HG03135 (cell line): ENCODE measurements around the gene LRRC8A.
"Not testable (repeated sequence)": the region's sequence is repeated elsewhere in the genome, so short reads cannot be mapped to it uniquely, and the experiment has no call there.

ENCODE experiments used
- ATAC-seq: cut with Tn5 transposase; IDR thresholded peaks from one replicate; pipeline ENCODE4 v1.9.1; 2021; ENCODE audit warnings: mild to moderate bottlenecking, moderate library complexity; ENCODE audit not compliant: unreplicated experiment

Gene LRRC8A

DNA sequence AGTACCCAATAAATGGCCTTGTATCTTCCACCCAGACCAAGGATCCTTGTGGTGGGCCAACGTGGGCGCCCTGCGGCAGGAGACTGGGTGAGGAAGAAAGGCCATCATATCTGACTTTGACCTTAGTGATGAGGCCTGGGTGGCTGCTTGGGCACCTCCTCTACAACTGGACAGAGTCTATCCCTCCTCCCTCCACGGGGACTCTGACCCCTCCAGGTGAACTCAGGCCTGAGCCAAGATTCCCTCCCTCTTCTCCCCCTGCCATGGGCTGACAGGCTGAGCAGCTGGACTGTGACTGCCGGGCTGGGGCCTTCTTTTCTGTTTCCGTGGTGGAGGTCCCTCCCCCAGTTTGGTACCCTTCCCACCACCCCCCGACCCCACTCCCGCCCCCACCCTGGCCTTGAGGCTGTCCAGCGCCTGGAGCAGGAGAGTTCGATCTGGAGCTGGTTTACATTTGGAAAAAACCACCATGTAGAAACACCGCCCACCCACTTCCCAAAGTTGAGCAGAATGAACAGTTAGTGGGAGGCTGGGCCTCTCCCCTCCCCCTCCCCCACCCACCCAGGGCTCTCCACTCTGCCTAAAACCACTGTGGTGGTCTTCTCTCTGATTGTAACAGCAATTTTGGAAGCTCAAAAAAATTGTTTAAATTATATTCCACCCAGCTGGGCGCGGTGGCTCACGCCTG lies 37.6 kb downstream of the LRRC8A start:
- no peak for ATAC-seq

DNA sequence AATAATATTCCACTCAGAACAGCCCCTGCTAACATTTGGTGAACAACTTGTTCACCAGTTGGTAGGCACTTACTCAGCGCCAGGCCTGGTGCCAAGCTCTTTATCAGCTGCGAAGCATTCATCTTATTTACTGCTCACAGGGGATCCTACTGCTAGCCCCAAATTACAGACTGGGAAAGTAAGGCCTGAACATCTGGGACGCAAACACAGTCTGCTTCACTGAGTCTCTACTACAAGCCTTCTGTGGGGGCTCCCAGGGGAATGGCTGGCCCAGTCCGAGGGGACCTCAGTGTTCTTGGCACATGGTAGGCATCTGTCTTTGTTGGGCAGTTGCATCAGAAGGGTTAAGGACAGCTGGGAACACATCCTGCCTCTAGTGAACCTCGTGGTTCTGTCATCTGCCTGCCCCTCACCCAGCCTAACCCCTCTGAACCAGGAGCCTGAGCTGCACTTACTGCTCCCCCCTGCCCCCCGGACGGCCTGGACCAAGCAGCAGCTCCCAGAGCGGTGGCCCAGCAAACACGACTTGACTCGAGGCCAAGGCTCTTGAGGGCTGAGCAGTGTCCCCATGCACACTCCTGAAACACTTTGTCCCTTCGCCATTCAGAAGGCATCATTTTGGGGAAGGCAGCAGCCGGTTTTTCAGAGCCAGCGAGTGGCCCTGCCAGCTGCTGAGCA lies 38.6 kb downstream of the LRRC8A start, which contains the start of gene PHYHD1:
TSS of gene PHYHD1 (plus strand) at position 602 of the 678 bp plus-strand sequence. CDS start 1,342 bp downstream, outside the sequence.
- no peak for ATAC-seq

DNA sequence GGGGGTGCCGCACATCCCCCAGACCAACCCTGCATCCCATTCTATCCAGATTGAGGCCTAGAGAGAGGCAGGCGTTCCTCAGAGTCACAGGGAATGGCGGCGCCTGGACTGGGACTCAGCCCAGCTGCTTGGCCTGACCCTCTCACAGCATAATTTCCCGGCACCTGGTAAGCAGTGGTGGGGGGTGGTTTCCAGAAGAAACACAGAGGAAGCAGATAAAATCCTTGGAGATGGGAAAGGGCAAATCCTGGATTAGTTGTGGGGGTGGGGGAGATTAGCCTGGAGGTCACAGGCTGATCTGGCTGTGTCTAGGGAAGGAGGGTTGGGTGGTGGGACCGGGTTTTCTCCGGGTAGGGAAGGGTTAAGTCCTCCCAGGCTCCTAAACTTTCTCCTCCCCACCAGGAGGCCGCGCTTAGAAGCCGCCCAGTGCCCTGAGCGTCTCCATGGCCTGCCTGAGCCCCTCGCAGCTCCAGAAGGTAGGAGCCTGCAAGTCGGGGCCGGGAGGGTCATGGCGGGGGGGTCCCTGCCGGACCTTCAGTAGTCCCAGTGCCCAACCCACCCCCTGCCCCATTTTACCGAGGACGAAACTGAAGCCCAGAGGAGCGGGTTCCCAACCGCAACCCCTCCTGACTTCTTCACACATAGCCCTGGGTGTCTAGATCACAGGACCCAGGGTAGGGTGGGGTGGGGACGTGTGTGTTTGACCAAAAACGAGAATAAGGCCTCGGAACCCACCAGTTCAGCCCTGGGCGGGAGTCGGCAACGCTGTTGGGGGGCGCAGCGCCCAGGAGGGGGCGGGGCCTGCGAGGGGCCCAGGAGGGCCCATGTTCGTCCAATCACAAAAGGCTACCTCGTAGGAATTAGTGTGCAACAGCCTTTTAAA lies 40.2 kb downstream of the LRRC8A start:
- ATAC-seq, result no peak

DNA sequence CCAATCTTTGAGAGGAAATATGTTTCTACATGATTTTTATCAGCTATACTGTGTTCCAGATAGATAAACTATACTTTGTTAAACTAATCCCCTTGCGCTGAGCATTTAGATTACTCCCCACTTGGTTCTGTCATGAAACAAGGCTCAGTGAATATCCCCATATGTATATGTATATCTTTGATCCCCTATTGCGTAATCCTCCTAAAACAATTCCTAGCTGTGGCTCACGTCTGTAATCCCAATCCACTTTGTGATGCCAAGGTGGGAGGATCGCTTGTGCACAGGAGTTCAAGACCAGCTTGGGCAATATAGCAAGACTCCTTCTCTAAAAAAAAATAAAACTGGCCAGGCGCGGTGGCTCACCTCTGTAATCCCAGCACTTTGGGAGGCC lies 41.6 kb downstream of the LRRC8A start:
- ATAC-seq, result no peak

DNA sequence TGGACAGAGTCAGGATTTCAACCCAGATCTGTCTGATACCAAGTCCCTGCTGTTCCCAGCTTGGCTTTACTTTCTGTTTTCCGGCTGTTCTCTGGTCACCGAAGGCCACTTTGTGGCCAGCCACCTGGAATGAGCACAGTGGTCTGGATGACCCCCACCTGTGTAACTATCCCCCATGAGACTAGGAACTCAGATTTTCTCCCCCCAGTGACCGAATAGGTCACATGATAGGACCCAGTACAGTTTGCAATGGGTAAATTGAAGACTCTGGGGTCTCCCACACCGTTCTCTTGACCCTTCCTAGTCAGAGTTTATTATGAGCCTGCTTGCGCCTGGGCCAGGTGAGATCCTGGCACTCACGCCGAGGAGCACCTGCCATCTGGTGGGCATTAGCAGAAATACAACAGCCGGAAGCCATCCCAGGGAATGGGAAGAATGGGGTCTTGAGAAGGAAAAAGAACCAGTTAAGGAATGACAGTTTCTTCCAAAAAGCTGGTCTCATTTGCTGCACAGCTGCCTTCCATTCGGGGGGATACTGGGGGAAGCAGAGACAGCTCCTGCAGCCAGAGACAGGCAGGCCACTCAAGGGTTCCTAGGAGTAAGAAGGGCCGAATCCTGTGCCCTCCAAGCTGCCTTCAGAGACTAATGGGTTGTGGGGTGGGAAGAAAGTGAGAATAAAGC lies 45.9 kb downstream of the LRRC8A start:
- ATAC-seq, result no peak

DNA sequence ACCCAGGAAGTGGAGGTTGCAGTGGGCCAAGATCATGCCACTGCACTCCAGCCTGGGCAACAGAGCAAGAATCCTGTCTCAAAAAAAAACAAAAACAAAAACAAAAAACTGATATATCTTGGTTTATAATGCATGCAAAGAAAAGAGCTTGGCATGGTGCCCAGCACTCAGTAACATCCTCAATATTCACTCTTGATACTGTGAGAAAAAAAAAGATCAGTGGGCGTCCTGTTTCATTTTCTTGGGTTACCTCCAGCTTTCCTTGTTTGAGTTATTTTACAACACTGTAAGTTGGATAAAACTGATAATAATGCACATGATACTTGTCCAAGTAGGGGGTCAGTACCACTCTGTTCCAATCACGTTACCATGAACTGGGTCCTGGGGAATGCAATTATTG lies 46.7 kb downstream of the LRRC8A start:
- no peak for ATAC-seq

DNA sequence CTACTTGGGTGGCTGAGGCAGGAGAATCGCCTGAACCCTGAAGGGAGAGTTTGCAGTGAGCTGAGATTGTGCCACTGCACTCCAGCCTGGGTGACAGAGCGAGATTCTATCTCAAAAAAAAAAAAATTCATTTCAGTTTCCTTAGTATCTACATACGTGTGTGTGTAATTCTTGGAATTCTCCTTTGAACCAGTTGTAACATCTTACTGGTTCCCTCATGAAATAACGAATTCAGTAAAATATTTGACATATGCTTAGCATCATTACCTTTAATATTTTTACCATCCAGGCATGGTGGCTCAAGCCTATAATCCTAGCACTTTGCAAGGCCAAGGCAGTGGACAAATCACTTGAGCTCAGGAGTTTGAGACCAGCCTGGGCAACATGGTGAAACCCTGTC lies 47.6 kb downstream of the LRRC8A start:
- ATAC-seq, result no peak

DNA sequence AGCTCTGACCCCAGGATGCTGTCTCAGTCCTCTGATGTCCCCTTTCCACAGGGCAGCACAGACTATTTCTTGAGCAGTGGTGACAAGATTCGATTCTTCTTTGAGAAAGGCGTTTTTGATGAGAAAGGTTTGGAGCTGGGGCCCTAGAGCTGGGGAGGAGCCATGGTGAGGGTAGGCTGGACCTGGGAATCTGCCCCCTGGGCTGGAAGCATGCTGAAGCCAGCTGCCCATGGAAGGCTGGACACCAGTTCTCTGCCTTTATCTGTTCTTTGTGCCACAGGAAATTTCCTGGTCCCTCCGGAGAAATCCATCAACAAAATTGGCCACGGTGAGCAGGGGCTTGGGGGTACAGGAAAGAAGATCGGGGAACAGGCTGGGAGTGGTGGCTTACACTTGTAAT lies 51.8 kb downstream of the LRRC8A start:
- no peak for ATAC-seq

DNA sequence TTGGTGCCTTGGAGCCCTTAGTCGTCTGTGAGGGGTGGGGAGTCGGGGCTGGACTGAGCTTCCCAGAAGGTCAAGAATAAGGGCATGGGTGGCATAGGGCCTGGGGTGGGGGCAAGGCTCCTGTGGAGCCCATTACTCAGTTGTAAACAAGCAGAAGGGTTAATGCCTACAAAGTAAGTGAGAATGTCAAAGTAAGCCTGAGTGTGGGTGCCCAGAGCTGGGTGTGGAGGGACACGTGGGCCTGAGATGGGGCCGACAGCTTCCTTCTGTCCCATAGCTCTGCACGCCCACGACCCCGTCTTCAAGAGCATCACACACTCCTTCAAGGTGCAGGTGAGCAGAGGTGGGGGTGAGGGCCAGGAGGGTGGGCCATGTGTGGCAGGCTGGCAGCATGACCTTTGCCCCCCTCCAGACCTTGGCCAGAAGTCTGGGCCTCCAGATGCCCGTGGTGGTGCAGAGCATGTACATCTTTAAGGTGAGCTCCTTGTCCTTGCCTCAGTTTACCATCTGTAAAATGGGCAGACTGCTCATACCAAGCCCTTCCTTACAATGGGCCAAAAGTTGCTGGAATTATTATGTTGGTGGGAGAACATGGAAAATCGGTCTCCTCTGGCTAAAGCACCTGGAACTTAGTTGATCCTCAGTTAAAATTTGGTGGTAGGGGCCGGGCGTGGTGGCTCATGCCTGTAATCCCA lies 54.4 kb downstream of the LRRC8A start:
- no peak for ATAC-seq

DNA sequence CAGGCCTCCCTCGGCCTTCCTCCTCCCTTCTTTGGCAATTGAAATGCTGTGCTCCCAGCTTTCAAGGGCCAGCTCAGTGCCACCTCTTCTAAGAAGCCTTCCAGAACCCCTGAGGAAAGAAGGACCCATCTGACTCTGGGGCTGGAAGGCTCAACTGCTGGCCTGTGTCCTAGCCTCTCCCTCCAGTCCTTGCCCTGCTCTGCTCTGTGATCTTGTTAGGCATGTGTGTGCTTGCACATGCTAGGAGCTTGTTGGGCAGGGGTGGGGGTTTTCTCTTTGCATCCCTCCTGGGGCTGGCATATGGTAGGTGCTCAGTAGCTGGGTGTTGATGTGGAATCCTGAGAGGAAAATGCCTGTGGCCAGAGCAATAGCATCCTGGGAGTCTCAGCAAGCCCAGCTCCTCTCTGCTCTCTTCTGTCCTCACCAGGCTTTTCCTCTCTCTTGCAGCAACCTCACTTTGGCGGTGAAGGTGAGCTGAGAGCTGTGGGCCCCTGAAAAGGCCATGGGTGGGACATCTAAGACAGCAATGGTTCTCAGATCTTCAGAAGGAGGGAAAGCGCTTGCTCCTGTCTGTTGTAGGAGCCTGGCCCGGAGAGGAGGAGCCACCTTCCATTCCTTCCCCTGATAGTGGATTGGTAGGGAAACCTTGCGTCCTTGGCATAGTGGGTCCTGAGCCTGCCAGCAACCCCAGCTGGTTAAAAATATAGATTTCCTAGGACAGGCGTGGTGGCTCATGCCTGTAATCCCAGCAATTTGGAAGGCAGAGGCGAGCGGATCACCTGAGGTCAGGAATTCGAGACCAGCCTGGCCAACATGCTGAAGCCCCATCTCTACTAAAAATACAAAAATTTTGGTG lies 55.6 kb downstream of the LRRC8A start:
- ATAC-seq, result no peak

DNA sequence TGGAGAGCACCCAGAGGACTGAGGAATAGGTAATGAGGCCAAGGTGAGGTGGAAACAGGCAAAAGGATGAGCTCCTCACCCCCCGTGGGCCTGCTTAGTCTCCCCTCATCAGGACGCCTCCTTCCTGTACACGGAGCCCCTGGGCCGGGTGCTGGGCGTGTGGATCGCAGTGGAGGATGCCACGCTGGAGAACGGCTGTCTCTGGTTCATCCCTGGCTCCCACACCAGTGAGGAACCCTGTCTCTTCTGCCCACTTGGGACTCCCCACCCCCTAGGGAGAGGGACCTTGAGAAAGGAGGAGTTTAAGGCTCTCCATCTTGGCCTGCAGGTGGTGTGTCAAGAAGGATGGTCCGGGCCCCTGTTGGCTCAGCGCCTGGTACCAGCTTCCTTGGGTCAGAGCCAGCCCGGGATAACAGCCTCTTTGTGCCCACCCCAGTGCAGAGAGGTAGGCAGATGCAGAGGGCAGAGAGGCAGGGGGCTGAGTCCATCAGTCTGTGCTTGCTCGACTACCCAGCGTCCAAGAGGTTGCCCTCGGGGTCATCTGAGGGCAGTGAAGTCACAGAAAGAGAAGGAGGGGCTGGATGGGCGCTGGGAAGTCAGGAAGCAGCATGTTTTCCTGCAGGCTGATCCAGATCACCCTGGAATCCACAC lies 58.5 kb downstream of the LRRC8A start:
- ATAC-seq, result no peak

DNA sequence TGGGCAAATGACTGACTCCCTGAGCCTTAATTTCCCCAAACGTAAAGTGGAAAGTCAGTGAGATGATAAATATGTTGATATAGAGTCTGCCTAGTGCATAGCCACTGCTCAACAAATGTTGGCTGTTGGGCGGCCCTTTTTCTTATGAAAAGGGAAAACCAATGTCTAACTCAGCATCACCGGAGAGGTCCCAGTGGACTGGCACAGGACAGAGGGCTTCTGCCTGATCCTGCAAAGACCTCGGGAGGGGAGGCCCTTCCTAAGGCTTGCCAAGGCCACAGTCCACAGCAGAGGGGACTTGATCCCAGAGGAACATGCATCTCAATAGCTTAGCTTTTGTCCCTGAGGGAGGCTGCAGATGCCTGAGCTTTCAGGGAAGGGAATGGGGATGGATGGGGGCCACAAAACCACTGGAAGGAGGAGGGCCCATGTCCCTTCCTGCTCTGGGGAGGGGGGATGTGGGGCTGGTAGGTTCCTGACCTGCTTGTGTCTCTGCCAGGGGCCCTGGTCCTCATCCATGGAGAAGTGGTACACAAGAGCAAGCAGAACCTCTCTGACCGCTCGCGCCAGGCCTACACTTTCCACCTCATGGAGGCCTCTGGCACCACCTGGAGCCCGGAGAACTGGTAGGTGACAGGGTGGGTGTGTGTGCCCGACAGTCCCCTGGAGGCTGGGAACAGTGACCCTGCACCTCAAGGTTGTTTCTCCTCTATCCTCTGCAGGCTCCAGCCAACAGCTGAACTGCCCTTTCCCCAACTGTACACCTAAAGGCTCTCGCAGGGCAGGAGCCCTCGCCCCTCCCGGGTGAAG lies 59.2 kb downstream of the LRRC8A start:
- ATAC-seq, result no peak

DNA sequence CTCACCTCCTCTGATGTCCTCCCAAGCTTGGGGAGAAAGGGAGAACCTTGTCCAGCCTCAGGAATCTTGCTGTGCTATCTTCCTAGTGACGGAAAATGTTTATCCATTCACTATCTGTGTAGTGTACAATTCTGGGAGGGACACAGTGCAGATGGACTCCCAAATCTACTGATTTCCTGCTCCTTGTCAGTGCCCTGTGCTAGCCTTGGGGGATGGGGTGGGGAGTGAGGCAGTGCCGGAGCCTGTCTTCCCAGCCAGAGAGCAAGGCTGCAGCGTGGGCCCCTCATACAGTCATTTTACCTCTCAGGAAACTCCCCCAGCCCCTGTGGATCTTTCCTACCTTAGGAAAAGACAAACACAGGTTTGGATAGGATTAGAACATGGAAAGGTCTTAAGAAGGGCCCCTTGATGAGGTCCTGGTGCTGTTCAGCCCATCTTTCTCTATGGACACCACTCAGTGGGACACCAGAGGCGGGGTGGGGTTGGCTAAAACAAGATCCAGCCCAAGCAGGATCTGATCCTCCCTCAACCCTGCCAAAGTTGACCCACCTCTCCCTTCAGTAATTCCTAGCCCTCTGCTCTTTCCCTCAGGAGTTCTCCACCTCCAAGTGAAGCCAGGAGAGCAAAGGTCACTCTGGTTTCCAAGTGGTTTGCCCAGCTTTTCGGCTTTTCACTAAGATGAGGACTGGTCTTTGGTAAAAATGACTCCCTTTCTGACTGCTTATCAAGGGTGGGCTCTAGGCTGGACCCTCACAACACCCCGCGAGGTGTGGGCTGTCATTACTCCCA lies 62.1 kb downstream of the LRRC8A start:
- ATAC-seq, result no peak

DNA sequence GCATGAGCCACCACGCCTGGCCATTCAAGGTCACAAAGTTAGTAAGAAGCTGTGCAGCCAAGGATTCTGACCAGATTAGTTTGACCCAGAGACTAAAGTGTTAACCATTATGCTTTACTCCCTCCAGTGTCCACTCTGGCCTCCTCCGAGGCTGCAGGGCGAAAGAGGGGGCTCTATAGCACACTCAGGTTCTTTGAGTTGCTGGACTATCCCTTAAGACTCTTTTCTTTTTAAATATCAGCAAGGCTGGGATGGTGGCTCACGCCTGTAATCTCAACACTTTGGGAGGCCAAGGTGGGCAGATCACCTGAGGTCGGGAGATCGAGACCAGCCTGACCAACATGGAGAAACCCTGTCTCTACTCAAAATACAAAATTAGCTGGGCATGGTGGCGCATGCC lies 63.0 kb downstream of the LRRC8A start:
- not testable (repeated sequence) for ATAC-seq

DNA sequence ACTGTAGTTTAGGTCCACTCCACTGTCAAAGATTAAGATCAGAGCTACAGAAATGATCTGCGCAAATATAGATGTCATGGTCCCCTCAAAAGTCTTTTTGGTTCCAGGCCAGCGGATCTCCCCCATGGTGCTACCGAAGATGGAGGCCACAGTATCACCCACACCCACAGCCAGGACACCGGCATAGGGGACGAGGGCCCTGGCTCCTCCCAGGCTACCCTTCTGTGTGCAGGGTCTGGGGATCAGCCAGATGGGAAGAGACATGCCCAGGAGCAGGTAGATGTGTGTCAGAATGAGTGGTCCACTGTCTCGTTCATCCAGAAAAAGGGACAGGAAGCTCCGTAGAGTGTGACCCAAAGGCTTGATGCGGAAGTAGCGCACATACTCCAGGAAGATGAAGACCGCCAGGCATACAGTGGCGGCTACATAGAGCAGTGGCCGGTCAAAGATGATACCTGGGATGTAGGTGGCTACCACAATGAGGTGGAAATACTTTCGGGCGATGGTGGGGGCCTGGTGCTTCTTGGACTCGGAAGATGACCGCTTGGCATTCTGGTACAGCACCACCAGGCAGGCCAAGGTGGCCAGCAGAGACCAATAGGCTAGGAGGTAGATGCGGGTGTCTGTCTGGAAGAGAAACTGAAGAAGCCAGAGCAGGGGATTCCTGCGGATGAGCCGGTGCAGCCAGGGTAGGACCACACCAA lies 64.0 kb downstream of the LRRC8A start:
- ATAC-seq, result no peak

DNA sequence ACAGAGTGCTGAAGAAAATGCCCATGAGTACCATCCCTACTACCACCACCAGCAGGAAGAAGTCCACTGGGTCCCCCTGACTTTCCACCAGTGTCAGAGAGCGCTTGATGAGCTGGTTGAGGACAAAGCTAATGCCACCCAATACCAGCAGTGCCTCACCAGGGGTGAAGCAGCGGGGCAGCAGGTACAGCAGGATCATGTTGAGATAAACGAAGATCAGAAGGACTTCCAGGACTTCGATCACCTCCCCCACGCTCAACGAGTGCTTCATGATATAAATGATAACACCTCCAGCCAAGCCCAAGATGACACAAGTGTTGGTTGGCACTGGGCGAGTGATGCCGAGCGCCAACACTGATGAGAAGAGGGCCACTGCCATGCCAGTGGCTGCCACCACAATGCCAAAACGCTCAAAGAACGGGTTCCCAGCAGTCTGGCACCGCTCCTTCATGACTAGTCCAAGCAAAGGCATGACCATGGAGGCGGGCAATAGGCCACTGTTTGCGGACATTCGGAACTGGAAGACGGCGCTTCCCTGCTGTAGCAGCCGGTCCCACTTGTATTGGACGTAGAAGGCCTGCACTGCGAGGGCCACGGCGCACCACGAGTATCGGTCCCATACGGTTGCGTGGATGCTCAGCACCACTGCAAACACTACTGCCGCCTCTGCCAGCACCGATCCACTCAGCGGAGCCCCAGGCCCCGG lies 64.8 kb downstream of the LRRC8A start:
- ATAC-seq, result peak; percentile 26

DNA sequence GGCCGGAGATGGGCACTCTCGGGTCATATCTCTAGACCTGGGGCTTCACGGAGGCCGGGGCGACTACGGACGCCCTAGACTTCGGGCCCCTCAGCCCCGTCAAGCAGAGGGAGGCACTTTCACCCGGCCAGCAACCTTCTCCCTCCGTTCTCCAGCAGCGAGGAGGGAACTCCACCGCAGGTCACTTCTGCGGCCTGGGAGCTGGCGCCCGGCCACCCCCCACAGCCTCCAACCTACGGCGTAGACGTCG lies 65.3 kb downstream of the LRRC8A start:
- no peak for ATAC-seq
